ELR (cell line): ENCODE results near the gene GAGE12F.
"Not testable (repeated sequence)": the region's sequence is repeated elsewhere in the genome, so short reads cannot be mapped to it uniquely, and the experiment has no call there.

Experiments
- DNase-seq: peaks from one replicate; pipeline ENCODE4 v3.0.0-alpha.2; 2015; ENCODE audit warnings: low read depth

The GAGE12F gene, protein sequence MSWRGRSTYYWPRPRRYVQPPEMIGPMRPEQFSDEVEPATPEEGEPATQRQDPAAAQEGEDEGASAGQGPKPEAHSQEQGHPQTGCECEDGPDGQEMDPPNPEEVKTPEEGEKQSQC

DNA sequence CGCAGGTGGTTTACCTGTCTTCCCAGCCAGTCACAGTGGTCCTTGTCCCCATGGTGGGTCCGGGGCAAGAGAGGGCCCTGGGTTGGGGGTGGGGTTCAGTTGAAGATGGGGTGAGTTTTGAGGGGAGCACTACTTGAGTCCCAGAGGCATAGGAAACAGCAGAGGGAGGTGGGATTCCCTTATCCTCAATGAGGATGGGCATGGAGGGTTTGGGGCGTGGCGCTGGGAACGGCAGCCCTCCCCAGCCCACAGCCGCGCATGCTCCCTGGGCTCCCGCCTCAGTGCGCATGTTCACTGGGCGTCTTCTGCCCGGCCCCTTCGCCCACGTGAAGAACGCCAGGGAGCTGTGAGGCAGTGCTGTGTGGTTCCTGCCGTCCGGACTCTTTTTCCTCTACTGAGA, at the start of gene GAGE12F:
Gene GAGE12F, plus strand, starts transcription at position 301 of the 400 bp plus-strand sequence. CDS start 1,155 bp downstream, outside the sequence.
- DNase-seq, result not testable (repeated sequence)

DNA sequence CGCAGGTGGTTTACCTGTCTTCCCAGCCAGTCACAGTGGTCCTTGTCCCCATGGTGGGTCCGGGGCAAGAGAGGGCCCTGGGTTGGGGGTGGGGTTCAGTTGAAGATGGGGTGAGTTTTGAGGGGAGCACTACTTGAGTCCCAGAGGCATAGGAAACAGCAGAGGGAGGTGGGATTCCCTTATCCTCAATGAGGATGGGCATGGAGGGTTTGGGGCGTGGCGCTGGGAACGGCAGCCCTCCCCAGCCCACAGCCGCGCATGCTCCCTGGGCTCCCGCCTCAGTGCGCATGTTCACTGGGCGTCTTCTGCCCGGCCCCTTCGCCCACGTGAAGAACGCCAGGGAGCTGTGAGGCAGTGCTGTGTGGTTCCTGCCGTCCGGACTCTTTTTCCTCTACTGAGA, 28.8 kb upstream of the GAGE12F start, which contains the start of gene GAGE12C:
Gene GAGE12C, plus strand, starts transcription at position 301 of the 400 bp plus-strand sequence. CDS start 1,155 bp downstream, outside the sequence.
- not testable (repeated sequence) for DNase-seq

DNA sequence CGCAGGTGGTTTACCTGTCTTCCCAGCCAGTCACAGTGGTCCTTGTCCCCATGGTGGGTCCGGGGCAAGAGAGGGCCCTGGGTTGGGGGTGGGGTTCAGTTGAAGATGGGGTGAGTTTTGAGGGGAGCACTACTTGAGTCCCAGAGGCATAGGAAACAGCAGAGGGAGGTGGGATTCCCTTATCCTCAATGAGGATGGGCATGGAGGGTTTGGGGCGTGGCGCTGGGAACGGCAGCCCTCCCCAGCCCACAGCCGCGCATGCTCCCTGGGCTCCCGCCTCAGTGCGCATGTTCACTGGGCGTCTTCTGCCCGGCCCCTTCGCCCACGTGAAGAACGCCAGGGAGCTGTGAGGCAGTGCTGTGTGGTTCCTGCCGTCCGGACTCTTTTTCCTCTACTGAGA, 19.2 kb upstream of the GAGE12F start, which contains the start of gene GAGE12D:
Gene GAGE12D, plus strand, starts transcription at position 301 of the 400 bp plus-strand sequence. CDS start 1,155 bp downstream, outside the sequence.
- DNase-seq, result not testable (repeated sequence)

DNA sequence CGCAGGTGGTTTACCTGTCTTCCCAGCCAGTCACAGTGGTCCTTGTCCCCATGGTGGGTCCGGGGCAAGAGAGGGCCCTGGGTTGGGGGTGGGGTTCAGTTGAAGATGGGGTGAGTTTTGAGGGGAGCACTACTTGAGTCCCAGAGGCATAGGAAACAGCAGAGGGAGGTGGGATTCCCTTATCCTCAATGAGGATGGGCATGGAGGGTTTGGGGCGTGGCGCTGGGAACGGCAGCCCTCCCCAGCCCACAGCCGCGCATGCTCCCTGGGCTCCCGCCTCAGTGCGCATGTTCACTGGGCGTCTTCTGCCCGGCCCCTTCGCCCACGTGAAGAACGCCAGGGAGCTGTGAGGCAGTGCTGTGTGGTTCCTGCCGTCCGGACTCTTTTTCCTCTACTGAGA, 9.7 kb upstream of the GAGE12F start, which contains the start of gene GAGE12E:
Gene GAGE12E, plus strand, starts transcription at position 301 of the 400 bp plus-strand sequence. CDS start 1,155 bp downstream, outside the sequence.
- DNase-seq, result not testable (repeated sequence)

DNA sequence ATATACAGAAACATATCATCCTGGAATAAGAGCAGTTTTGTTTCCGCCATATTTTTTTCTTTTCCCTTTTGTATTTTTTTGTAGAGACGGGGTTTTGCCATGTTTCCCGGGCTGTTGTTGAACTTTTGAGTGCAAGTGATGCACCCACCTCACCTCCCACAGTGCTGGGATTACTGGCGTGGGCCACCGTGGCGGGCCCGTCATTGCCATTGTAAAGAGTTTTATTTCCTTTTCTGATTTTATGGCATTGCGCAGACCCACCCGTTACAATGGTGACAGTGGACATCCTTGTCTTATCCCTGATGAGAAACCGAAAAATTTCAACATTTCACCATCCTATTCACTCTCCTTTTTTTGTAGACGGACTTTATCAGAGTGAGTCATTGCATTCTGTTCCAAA, 8.1 kb downstream of the GAGE12F start:
- not testable (repeated sequence) for DNase-seq

DNA sequence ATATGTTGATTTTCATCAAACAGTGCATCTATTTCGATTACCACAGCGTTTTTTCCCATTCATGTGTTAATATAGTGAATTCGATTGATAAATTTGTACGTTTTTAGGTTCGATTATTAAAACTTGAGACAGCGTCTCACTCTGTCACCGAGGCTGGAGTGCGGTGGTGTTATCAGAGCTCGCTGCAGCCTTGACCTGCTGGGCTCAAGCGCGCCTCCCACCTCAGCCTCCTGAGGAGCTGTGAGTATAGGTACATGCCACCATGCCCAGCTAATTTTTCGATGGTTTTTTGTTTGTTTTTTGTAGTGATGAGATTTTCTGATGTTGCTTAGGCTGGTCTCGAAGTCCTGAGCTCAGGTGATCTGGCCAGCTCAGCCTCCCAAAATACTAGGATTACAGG, 8.5 kb downstream of the GAGE12F start:
- not testable (repeated sequence) for DNase-seq

DNA sequence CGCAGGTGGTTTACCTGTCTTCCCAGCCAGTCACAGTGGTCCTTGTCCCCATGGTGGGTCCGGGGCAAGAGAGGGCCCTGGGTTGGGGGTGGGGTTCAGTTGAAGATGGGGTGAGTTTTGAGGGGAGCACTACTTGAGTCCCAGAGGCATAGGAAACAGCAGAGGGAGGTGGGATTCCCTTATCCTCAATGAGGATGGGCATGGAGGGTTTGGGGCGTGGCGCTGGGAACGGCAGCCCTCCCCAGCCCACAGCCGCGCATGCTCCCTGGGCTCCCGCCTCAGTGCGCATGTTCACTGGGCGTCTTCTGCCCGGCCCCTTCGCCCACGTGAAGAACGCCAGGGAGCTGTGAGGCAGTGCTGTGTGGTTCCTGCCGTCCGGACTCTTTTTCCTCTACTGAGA, 9.5 kb downstream of the GAGE12F start, which contains the start of gene GAGE12G:
Gene GAGE12G, plus strand, starts transcription at position 301 of the 400 bp plus-strand sequence. CDS start 1,155 bp downstream, outside the sequence.
- DNase-seq, result not testable (repeated sequence)

DNA sequence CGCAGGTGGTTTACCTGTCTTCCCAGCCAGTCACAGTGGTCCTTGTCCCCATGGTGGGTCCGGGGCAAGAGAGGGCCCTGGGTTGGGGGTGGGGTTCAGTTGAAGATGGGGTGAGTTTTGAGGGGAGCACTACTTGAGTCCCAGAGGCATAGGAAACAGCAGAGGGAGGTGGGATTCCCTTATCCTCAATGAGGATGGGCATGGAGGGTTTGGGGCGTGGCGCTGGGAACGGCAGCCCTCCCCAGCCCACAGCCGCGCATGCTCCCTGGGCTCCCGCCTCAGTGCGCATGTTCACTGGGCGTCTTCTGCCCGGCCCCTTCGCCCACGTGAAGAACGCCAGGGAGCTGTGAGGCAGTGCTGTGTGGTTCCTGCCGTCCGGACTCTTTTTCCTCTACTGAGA, 19.0 kb downstream of the GAGE12F start, which contains the start of gene GAGE12H:
Gene GAGE12H, plus strand, starts transcription at position 301 of the 400 bp plus-strand sequence. CDS start 1,155 bp downstream, outside the sequence.
- not testable (repeated sequence) for DNase-seq

DNA sequence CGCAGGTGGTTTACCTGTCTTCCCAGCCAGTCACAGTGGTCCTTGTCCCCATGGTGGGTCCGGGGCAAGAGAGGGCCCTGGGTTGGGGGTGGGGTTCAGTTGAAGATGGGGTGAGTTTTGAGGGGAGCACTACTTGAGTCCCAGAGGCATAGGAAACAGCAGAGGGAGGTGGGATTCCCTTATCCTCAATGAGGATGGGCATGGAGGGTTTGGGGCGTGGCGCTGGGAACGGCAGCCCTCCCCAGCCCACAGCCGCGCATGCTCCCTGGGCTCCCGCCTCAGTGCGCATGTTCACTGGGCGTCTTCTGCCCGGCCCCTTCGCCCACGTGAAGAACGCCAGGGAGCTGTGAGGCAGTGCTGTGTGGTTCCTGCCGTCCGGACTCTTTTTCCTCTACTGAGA, 28.6 kb downstream of the GAGE12F start, which contains the start of gene GAGE2A:
Gene GAGE2A, plus strand, starts transcription at position 301 of the 400 bp plus-strand sequence. CDS start 1,155 bp downstream, outside the sequence.
- DNase-seq, result not testable (repeated sequence)

DNA sequence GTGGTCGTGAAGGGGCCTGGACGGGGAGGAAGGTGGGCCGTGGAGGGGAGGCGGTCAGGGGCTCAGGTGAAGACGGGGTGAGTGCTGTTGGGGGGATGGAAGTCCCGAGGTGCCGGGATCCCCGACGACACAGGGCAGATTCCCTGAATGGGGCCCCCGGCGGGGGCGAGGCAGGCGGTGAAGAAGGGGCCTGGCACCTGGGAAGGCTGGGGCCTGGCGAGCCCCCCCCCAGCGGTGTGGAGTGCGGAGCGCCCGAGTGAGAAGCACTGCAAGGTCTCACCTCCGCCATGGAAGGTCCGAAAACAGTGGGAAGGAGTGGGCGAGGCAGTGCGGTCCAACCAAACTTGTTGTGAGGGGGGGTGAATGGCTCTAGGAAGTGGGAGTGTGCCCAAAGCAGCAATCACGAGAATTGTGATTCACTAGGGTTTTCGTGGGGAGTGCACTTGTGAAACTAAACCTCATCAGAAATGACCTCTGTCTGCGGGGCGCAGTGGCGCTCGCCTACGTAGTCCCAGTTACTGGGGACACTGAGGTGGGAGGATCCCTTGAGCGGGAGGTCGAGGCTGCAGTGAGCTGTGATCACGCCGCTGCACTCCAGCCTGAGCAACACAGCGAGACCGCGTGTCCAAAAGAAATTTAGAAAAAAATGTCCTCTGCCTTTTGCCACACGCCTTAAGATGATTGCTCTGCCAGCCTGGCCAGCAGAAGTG, 29.3 kb downstream of the GAGE12F start:
- not testable (repeated sequence) for DNase-seq

DNA sequence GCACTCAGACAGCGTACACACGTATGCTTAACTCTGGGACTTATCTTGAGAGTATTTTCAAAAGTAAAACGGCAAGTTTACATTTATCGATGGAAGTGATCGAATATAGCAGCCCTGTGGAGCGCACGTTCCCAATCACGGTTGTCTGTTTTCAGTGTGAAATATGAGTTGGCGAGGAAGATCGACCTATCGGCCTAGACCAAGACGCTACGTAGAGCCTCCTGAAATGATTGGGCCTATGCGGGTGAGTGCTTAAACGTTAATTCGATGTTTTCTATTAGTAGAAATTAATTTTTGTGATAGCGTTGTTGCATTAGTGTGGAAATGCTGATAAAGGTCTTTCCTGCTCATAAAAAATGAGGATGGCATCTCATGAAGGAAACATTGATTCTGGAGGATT, 29.8 kb downstream of the GAGE12F start:
- not testable (repeated sequence) for DNase-seq

DNA sequence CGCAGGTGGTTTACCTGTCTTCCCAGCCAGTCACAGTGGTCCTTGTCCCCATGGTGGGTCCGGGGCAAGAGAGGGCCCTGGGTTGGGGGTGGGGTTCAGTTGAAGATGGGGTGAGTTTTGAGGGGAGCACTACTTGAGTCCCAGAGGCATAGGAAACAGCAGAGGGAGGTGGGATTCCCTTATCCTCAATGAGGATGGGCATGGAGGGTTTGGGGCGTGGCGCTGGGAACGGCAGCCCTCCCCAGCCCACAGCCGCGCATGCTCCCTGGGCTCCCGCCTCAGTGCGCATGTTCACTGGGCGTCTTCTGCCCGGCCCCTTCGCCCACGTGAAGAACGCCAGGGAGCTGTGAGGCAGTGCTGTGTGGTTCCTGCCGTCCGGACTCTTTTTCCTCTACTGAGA, 38.1 kb downstream of the GAGE12F start, which contains the start of gene GAGE1:
Gene GAGE1, plus strand, starts transcription at position 301 of the 400 bp plus-strand sequence. CDS start 1,155 bp downstream, outside the sequence.
- DNase-seq, result not testable (repeated sequence)

DNA sequence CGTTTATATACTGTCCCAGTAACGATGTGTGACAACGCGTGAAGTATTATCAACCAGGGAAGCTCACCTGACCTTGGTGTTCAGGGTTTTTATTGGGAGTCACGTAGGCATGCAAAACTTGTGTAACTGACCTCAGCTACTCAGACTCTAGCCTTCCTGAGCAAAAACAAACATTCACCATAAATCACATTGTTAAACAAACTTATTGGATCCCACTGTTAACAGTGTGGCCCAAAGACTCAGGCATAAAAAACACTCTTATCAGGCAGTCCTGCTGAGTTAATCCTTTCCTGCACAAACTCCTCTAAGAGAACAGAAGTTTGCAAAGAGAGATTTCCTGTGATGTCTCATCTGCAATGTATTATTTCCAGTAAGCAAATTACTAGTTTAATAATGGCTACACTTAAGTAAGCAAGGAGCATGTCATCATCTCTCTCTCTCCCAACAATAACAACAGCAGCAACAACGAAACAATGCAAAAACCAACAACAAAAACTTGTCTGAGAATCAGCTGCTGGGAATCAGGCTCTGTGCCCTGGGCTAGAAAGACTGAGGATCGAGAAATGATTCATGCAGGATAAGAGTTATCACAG, 50.2 kb downstream of the GAGE12F start:
- DNase-seq, result no peak
